ENCODE measurements around the gene EFNA5. TPM values are rescaled to one million over a fixed set of nuclear protein-coding genes. Genes with fewer than 3 reads are reported as not detected.
A peak's percentile ranks its signal among the peaks of the same experiment; 100 is the strongest.

EFNA5 gene
- total RNA-seq, 2 experiments from 2014 or later = not detected

GRCh38 chr5:107522456-107522855 is 148.3 kb downstream of the EFNA5 start:
- Mint-ChIP-seq H3K36me3 (ENCODE audit: low read depth) (no peaks in the 10 kb centered on the region), H3K27ac (no peak overlapping the region), H3K4me1 (ENCODE audit: low read depth) (no peaks in the 10 kb centered on the region), H3K4me3 (no peak overlapping the region), H3K9me3 (no peaks in the 10 kb centered on the region), H3K27me3 (no peaks in the 10 kb centered on the region)
- CTCF ChIA-PET = no interaction called here
- Histone ChIP-seq H3K27me3 (ENCODE audit: control insufficient read depth in 1 of 2, insufficient read depth in 2 of 2, low read length in 2 of 2) (no peaks in the 10 kb centered on the region), H3K9me3 (ENCODE audit: control insufficient read depth in 1 of 2, insufficient read depth in 1 of 2, low read length in 2 of 2) (no peaks in the 10 kb centered on the region), H3K4me1 (ENCODE audit: insufficient read depth, low read length) (no peaks in the 10 kb centered on the region), H3K27ac (ENCODE audit: low read depth in 1 of 2, low read length in 2 of 2) (no peak overlapping the region), H3K4me3 (ENCODE audit: low read length) (no peak overlapping the region), H3K36me3 (ENCODE audit: insufficient read depth, low read length) (no peaks in the 10 kb centered on the region)
- no peak for TF ChIP-seq CTCF (IDR thresholded peaks at IDR 0.05)
- intact Hi-C loops (cut with DNase I, micrococcal nuclease) = no loop called here
- DNase-seq (no peak), ATAC-seq (ENCODE audit: poor library complexity) (no peak)
- POLR2A ChIA-PET = no interaction called here

GRCh38 chr5:107519900-107520354 is 150.8 kb downstream of the EFNA5 start:
- no peaks in the 10 kb centered on the region for H3K27me3 Mint-ChIP-seq
- TF ChIP-seq CTCF (IDR thresholded peaks at IDR 0.05) = no peak
- Histone ChIP-seq H3K36me3 (ENCODE audit: insufficient read depth, low read length) (no peaks in the 10 kb centered on the region), H3K9me3 (ENCODE audit: control insufficient read depth in 1 of 2, insufficient read depth in 1 of 2, low read length in 2 of 2) (no peaks in the 10 kb centered on the region), H3K27me3 (ENCODE audit: control insufficient read depth in 1 of 2, insufficient read depth in 2 of 2, low read length in 2 of 2) (no peaks in the 10 kb centered on the region), H3K27ac (ENCODE audit: low read depth in 1 of 2, low read length in 2 of 2) (no peak overlapping the region), H3K4me1 (ENCODE audit: insufficient read depth, low read length) (no peaks in the 10 kb centered on the region), H3K4me3 (ENCODE audit: low read length) (no peak overlapping the region)
- no peaks in the 10 kb centered on the region for H3K9me3 Mint-ChIP-seq
- ChIA-PET POLR2A (no interaction called here), CTCF (no interaction called here)
- H3K4me3 Mint-ChIP-seq = no peak overlapping the region
- DNase-seq = peak in 1 of 14 experiments; percentile 35
- intact Hi-C loops (cut with DNase I, micrococcal nuclease) = no loop called here
- no peak for ATAC-seq (ENCODE audit: poor library complexity)
- no peaks in the 10 kb centered on the region for H3K36me3 Mint-ChIP-seq (ENCODE audit: low read depth)
- no peaks in the 10 kb centered on the region for H3K4me1 Mint-ChIP-seq (ENCODE audit: low read depth)
- no peak overlapping the region for H3K27ac Mint-ChIP-seq

GRCh38 chr5:107518616-107519015 is 152.1 kb downstream of the EFNA5 start:
- H3K9me3 Mint-ChIP-seq = no peaks in the 10 kb centered on the region
- intact Hi-C loops (cut with DNase I, micrococcal nuclease) = no loop called here
- H3K27ac ChIP-seq (ENCODE audit: low read depth in 1 of 2, low read length in 2 of 2) = no peak overlapping the region
- H3K4me1 Mint-ChIP-seq (ENCODE audit: low read depth) = no peaks in the 10 kb centered on the region
- no peaks in the 10 kb centered on the region for H3K27me3 Mint-ChIP-seq
- TF ChIP-seq CTCF (IDR thresholded peaks at IDR 0.05) = no peak
- H3K27me3 ChIP-seq (ENCODE audit: control insufficient read depth in 1 of 2, insufficient read depth in 2 of 2, low read length in 2 of 2) = no peaks in the 10 kb centered on the region
- H3K9me3 ChIP-seq (ENCODE audit: control insufficient read depth in 1 of 2, insufficient read depth in 1 of 2, low read length in 2 of 2) = no peaks in the 10 kb centered on the region
- DNase-seq (no peak), ATAC-seq (ENCODE audit: poor library complexity) (no peak)
- H3K4me3 ChIP-seq (ENCODE audit: low read length) = no peak overlapping the region
- ChIA-PET POLR2A (no interaction called here), CTCF (no interaction called here)
- H3K36me3 ChIP-seq (ENCODE audit: insufficient read depth, low read length) = no peaks in the 10 kb centered on the region
- no peaks in the 10 kb centered on the region for H3K36me3 Mint-ChIP-seq (ENCODE audit: low read depth)
- no peak overlapping the region for H3K27ac Mint-ChIP-seq
- no peak overlapping the region for H3K4me3 Mint-ChIP-seq
- H3K4me1 ChIP-seq (ENCODE audit: insufficient read depth, low read length) = no peaks in the 10 kb centered on the region

Data from CD4-positive, alpha-beta T cell (primary cell).